ENCODE measurements around the gene GLTP. TPM values are rescaled to one million over a fixed set of nuclear protein-coding genes. Genes with fewer than 3 reads are reported as not detected.

GLTP gene
- total RNA-seq, 1 experiment from 2014 or later, result 15.5 TPM

- H3K4me1 Mint-ChIP-seq, result peaks cover 10 to 17% of the 10 kb centered on the region in 2 experiments
- peaks cover 32% of the 10 kb centered on the region; the same call in 1 of the 2 replicates for H3K27me3 ChIP-seq (ENCODE audit: insufficient read depth, low read length)
- WGBS (ENCODE audit: extremely low coverage, insufficient read length, low lambda C conversion rate), result no CpG with 5 or more reads among the region's 6 CpGs
Observed at GRCh38 chr12:109896188-109896587, 15.8 kb upstream of the GLTP start.

More at GRCh38 chr12:109896188-109896587, 15.8 kb upstream of the GLTP start:
- Mint-ChIP-seq H3K27me3 (ENCODE audit: low read depth) (peaks cover 94% of the 10 kb centered on the region), H3K36me3 (ENCODE audit: insufficient read depth in 1 of 3, low read depth in 3 of 3) (0 out of 7 replicates have a peak, but pooled peaks cover 0 to 3% (median 0%) of the 10 kb centered on the region in 3 experiments), H3K27ac (no peak overlapping the region), H3K4me3 (no peak overlapping the region), H3K9me3 (no peaks in the 10 kb centered on the region; a peak in 1 of 5 replicates)
- no peak overlapping the region for H3K56ac ChIP-seq (ENCODE audit: insufficient read length, low read depth, low read length)
- H3K79me2 ChIP-seq (ENCODE audit: insufficient read depth, low read length), result no peaks in the 10 kb centered on the region
- no peaks in the 10 kb centered on the region for H3K4me1 ChIP-seq (ENCODE audit: insufficient read depth, low read length)
- no peak overlapping the region for H3K18ac ChIP-seq (ENCODE audit: insufficient read length, low read depth, low read length)
- H3K27ac ChIP-seq (ENCODE audit: insufficient read length, low read depth, low read length), result no peak overlapping the region
- H4K5ac ChIP-seq (ENCODE audit: insufficient read length, low read depth, low read length), result no peak overlapping the region
- H2AFZ ChIP-seq (ENCODE audit: low read length), result no peak overlapping the region
- H3K4ac ChIP-seq (ENCODE audit: low read depth, low read length), result no peak overlapping the region
- TF ChIP-seq, protein P1, sequence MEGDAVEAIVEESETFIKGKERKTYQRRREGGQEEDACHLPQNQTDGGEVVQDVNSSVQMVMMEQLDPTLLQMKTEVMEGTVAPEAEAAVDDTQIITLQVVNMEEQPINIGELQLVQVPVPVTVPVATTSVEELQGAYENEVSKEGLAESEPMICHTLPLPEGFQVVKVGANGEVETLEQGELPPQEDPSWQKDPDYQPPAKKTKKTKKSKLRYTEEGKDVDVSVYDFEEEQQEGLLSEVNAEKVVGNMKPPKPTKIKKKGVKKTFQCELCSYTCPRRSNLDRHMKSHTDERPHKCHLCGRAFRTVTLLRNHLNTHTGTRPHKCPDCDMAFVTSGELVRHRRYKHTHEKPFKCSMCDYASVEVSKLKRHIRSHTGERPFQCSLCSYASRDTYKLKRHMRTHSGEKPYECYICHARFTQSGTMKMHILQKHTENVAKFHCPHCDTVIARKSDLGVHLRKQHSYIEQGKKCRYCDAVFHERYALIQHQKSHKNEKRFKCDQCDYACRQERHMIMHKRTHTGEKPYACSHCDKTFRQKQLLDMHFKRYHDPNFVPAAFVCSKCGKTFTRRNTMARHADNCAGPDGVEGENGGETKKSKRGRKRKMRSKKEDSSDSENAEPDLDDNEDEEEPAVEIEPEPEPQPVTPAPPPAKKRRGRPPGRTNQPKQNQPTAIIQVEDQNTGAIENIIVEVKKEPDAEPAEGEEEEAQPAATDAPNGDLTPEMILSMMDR (conservative IDR thresholded peaks at IDR 0.05), result no peak
- no peak overlapping the region for H3K4me2 ChIP-seq (ENCODE audit: insufficient read depth, insufficient read length, low read length)
- H2BK5ac ChIP-seq (ENCODE audit: insufficient read length, low read length), result no peak overlapping the region
- H3K9ac ChIP-seq (ENCODE audit: extremely low read depth, insufficient read length, low read length), result no peak overlapping the region
- H3K14ac ChIP-seq (ENCODE audit: insufficient read depth, low read length), result no peak overlapping the region
- H4K8ac ChIP-seq (replicated peaks; ENCODE audit: insufficient read length, low read depth, low read length), result no peak overlapping the region
- DNase-seq, result no peak
- no peaks in the 10 kb centered on the region for H3K9me3 ChIP-seq (ENCODE audit: control insufficient read depth, low read depth, low read length)
- no peak overlapping the region for H2BK20ac ChIP-seq (ENCODE audit: low read depth, low read length, poor library complexity, severe bottlenecking)
- no peak overlapping the region for H2BK12ac ChIP-seq (ENCODE audit: insufficient read length, low read depth, low read length)
- no peaks in the 10 kb centered on the region for H3K79me1 ChIP-seq (ENCODE audit: insufficient read depth, low read depth, low read length, poor library complexity, severe bottlenecking)
- H3K23me2 ChIP-seq (ENCODE audit: insufficient read length, low read depth, low read length, poor library complexity, severe bottlenecking), result peaks cover 13% of the 10 kb centered on the region
- no peak overlapping the region for H2BK120ac ChIP-seq (ENCODE audit: low read depth, low read length, poor library complexity, severe bottlenecking)
- no peak overlapping the region for H2AK5ac ChIP-seq (ENCODE audit: insufficient read length, low read length)
- no peak overlapping the region for H3K23ac ChIP-seq (ENCODE audit: insufficient read length, low read depth, low read length)
- no peaks in the 10 kb centered on the region for H4K20me1 ChIP-seq (ENCODE audit: control insufficient read depth, insufficient read depth, insufficient read length)
- H4K91ac ChIP-seq (ENCODE audit: insufficient read length, low read depth, low read length), result no peak overlapping the region
- H2BK15ac ChIP-seq (ENCODE audit: low read depth, low read length), result no peak overlapping the region
- H3T11ph ChIP-seq (ENCODE audit: low read length), result no peak overlapping the region

Data from H9 (cell line).